ENCODE results near the gene NUDT3. TPM values are rescaled to one million over a fixed set of nuclear protein-coding genes. Genes with fewer than 3 reads are reported as not detected.

The NUDT3 gene
- total and polyA plus RNA-seq, 9 of the 15 experiments (the other 6 are each of a cell fraction or from before 2014, with no cell fraction given) = 5.4 to 81.2 (median 56.4) TPM

GRCh38 chr6:34237722-34238584 is 154.5 kb downstream of the NUDT3 start (continued):
- TF ChIP-seq CUX1 (CRISPR knock-in tag; IDR thresholded peaks at IDR 0.05) (no peak), THRA (IDR thresholded peaks at IDR 0.05) (no peak), CTCFL (IDR thresholded peaks at IDR 0.05; ENCODE audit: borderline replicate concordance, insufficient read depth, low read depth, low read length, poor library complexity, severe bottlenecking) (peak; percentile 98), ZHX1 (conservative IDR thresholded peaks at IDR 0.05; ENCODE audit: low read length) (peak; percentile 63; the same call in 1 of the 2 replicates), BHLHE40 (IDR thresholded peaks at IDR 0.05; ENCODE audit: low read length) (peak; percentile 71)
- TF ChIP-seq, protein P1, sequence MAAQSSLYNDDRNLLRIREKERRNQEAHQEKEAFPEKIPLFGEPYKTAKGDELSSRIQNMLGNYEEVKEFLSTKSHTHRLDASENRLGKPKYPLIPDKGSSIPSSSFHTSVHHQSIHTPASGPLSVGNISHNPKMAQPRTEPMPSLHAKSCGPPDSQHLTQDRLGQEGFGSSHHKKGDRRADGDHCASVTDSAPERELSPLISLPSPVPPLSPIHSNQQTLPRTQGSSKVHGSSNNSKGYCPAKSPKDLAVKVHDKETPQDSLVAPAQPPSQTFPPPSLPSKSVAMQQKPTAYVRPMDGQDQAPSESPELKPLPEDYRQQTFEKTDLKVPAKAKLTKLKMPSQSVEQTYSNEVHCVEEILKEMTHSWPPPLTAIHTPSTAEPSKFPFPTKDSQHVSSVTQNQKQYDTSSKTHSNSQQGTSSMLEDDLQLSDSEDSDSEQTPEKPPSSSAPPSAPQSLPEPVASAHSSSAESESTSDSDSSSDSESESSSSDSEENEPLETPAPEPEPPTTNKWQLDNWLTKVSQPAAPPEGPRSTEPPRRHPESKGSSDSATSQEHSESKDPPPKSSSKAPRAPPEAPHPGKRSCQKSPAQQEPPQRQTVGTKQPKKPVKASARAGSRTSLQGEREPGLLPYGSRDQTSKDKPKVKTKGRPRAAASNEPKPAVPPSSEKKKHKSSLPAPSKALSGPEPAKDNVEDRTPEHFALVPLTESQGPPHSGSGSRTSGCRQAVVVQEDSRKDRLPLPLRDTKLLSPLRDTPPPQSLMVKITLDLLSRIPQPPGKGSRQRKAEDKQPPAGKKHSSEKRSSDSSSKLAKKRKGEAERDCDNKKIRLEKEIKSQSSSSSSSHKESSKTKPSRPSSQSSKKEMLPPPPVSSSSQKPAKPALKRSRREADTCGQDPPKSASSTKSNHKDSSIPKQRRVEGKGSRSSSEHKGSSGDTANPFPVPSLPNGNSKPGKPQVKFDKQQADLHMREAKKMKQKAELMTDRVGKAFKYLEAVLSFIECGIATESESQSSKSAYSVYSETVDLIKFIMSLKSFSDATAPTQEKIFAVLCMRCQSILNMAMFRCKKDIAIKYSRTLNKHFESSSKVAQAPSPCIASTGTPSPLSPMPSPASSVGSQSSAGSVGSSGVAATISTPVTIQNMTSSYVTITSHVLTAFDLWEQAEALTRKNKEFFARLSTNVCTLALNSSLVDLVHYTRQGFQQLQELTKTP (IDR thresholded peaks at IDR 0.05; ENCODE audit: low read depth in 1 of 2, partially characterized antibody in 2 of 2) = no peak
